H9 (cell line): ENCODE data around the gene TAF1C. TPM values are rescaled to one million over a fixed set of nuclear protein-coding genes. Genes with fewer than 3 reads are reported as not detected.

Source experiments
- DNase-seq: peaks from one replicate; pipeline ENCODE4 v3.0.0-alpha.2; 2017
- H2AFZ ChIP-seq: one replicate; pipeline ENCODE4 v1.6.1; 2013; ENCODE audit warnings: mild to moderate bottlenecking, low read length, control low read depth, moderate library complexity
- H2AK5ac ChIP-seq: 2 replicates; pipeline ENCODE4 v1.6.1; 2013; ENCODE audit warnings: low read length, control low read depth, mixed read lengths; ENCODE audit not compliant: insufficient read length
- H2BK120ac ChIP-seq: one replicate; pipeline ENCODE4 v1.6.1; 2013; ENCODE audit warnings: low read depth, mild to moderate bottlenecking, low read length, control low read depth, inconsistent platforms; ENCODE audit not compliant: poor library complexity, severe bottlenecking
- H2BK12ac ChIP-seq: 2 replicates; pipeline ENCODE4 v1.6.1; 2013; ENCODE audit warnings: low read length, control low read depth, mixed read lengths, low read depth; ENCODE audit not compliant: insufficient read length
- H2BK15ac ChIP-seq: 2 replicates; pipeline ENCODE4 v1.6.1; 2013; ENCODE audit warnings: low read depth, low read length, control low read depth
- H2BK20ac ChIP-seq: one replicate; pipeline ENCODE4 v1.6.1; 2013; ENCODE audit warnings: low read depth, mild to moderate bottlenecking, low read length, control low read depth, inconsistent platforms; ENCODE audit not compliant: poor library complexity, severe bottlenecking
- H2BK5ac ChIP-seq: 2 replicates; pipeline ENCODE4 v1.6.1; 2013; ENCODE audit warnings: low read length, control low read depth, mixed read lengths; ENCODE audit not compliant: insufficient read length
- H3K14ac ChIP-seq: 2 replicates; pipeline ENCODE4 v1.6.1; 2013; ENCODE audit warnings: low read length, control low read depth; ENCODE audit not compliant: insufficient read depth
- H3K18ac ChIP-seq: 2 replicates; pipeline ENCODE4 v1.6.1; 2013; ENCODE audit warnings: low read depth, mild to moderate bottlenecking, mixed read lengths, low read length, control low read depth; ENCODE audit not compliant: insufficient read length
- H3K23ac ChIP-seq: 2 replicates; pipeline ENCODE4 v1.6.1; 2013; ENCODE audit warnings: low read length, control low read depth, mixed read lengths, low read depth; ENCODE audit not compliant: insufficient read length
- H3K23me2 ChIP-seq: 2 replicates; pipeline ENCODE4 v1.6.1; 2013; ENCODE audit warnings: low read depth, mild to moderate bottlenecking, mixed read lengths, low read length, control low read depth; ENCODE audit not compliant: insufficient read length, poor library complexity, severe bottlenecking
- H3K27ac ChIP-seq: 2 replicates; pipeline ENCODE4 v1.5.1; 2013; ENCODE audit warnings: low read length, control low read depth, mixed read lengths, low read depth; ENCODE audit not compliant: insufficient read length
- H3K27me3 ChIP-seq: 2 replicates; pipeline ENCODE4 v1.6.1; 2013; ENCODE audit warnings: low read length, control low read depth, inconsistent platforms; ENCODE audit not compliant: insufficient read depth
- H3K4ac ChIP-seq: 2 replicates; pipeline ENCODE4 v1.6.1; 2013; ENCODE audit warnings: low read depth, mild to moderate bottlenecking, control low read depth, inconsistent platforms, low read length, moderate library complexity
- H3K4me1 ChIP-seq: 2 replicates; pipeline ENCODE4 v1.6.1; 2013; ENCODE audit warnings: low read length, control low read depth, inconsistent platforms; ENCODE audit not compliant: insufficient read depth
- H3K4me2 ChIP-seq: 2 replicates; pipeline ENCODE4 v1.6.1; 2013; ENCODE audit warnings: low read length, control low read depth, mixed read lengths; ENCODE audit not compliant: insufficient read length, insufficient read depth
- H3K56ac ChIP-seq: 2 replicates; pipeline ENCODE4 v1.6.1; 2013; ENCODE audit warnings: low read depth, mild to moderate bottlenecking, mixed read lengths, low read length, control low read depth; ENCODE audit not compliant: insufficient read length
- H3K79me1 ChIP-seq: 2 replicates; pipeline ENCODE4 v1.6.1; 2013; ENCODE audit warnings: low read depth, mild to moderate bottlenecking, moderate library complexity, low read length, control low read depth, inconsistent platforms; ENCODE audit not compliant: insufficient read depth, poor library complexity, severe bottlenecking
- H3K79me2 ChIP-seq: 2 replicates; pipeline ENCODE4 v1.6.1; 2013; ENCODE audit warnings: low read length, control low read depth, inconsistent platforms; ENCODE audit not compliant: insufficient read depth
- H3K9ac ChIP-seq: 2 replicates; pipeline ENCODE4 v1.6.1; 2013; ENCODE audit warnings: low read length, control low read depth, mixed read lengths; ENCODE audit not compliant: insufficient read length; ENCODE audit errors: extremely low read depth
- H3K9me3 ChIP-seq: one replicate; pipeline ENCODE4 v1.6.1; 2013; ENCODE audit warnings: low read depth, low read length, inconsistent platforms; ENCODE audit not compliant: control insufficient read depth
- H3T11ph ChIP-seq: one replicate; pipeline ENCODE4 v1.6.1; 2013; ENCODE audit warnings: mild to moderate bottlenecking, low read length, control low read depth, inconsistent platforms
- H4K20me1 ChIP-seq: one replicate; pipeline ENCODE4 v1.6.1; 2013; ENCODE audit not compliant: control insufficient read depth, insufficient read length, insufficient read depth
- H4K5ac ChIP-seq: 2 replicates; pipeline ENCODE4 v1.6.1; 2013; ENCODE audit warnings: low read depth, mild to moderate bottlenecking, mixed read lengths, low read length, control low read depth; ENCODE audit not compliant: insufficient read length
- H4K8ac ChIP-seq: replicated peaks from 2 replicates; pipeline ENCODE4 v1.6.1; 2013; ENCODE audit warnings: low read length, control low read depth, mixed read lengths, low read depth; ENCODE audit not compliant: insufficient read length
- H4K91ac ChIP-seq: 2 replicates; pipeline ENCODE4 v1.6.1; 2013; ENCODE audit warnings: low read depth, mild to moderate bottlenecking, moderate library complexity, mixed read lengths, low read length, control low read depth; ENCODE audit not compliant: insufficient read length
- H3K27ac Mint-ChIP-seq, 3 experiments: 2 replicates in 2 of 3; 3 replicates in 1 of 3; pipeline ENCODE4 v1.8.0; 2020 to 2021; ENCODE audit warnings: mixed read lengths in 3 of 3, mild to moderate bottlenecking in 1 of 3, moderate library complexity in 1 of 3
- H3K27me3 Mint-ChIP-seq: 2 replicates; pipeline ENCODE4 v1.8.0; 2021; ENCODE audit warnings: low read depth, mild to moderate bottlenecking, moderate library complexity, mixed read lengths
- H3K36me3 Mint-ChIP-seq, 3 experiments: 2 replicates in 2 of 3; 3 replicates in 1 of 3; pipeline ENCODE4 v1.8.0; 2020 to 2021; ENCODE audit warnings: low read depth in 3 of 3, mixed read lengths in 3 of 3; ENCODE audit not compliant: insufficient read depth in 1 of 3
- H3K4me1 Mint-ChIP-seq, 2 experiments: 2 replicates each; pipeline ENCODE4 v1.8.0; 2020; ENCODE audit warnings: mixed read lengths in 2 of 2
- H3K4me3 Mint-ChIP-seq, 2 experiments: 2 replicates in 1 of 2; 3 replicates in 1 of 2; pipeline ENCODE4 v1.8.0; 2020 to 2021; ENCODE audit warnings: mild to moderate bottlenecking in 2 of 2, mixed read lengths in 2 of 2, moderate library complexity in 1 of 2
- H3K9me3 Mint-ChIP-seq, 2 experiments: 2 replicates in 1 of 2; 3 replicates in 1 of 2; pipeline ENCODE4 v1.8.0; 2020; ENCODE audit warnings: mild to moderate bottlenecking in 2 of 2, mixed read lengths in 2 of 2, moderate library complexity in 1 of 2
- WGBS: extraction: QIAGEN DNeasy Blood & Tissue Kit; methylation state at CpG from one replicate; pipeline ENCODE4 v1.1.7; 2013; ENCODE audit warnings: missing lambda C conversion rate, low lambda C conversion rate, mixed read lengths; ENCODE audit not compliant: insufficient read length; ENCODE audit errors: extremely low coverage; 5-methylcytosine and 5-hydroxymethylcytosine counted together
- total RNA-seq: library from RNA; stranded (reverse); gene quantifications from 2 replicates; pipeline ENCODE4 v1.2.1, GENCODE V29; 2021
- TF ChIP-seq, protein P1 (sequence below): fragments of 200-600 bp; sonication (generic); conservative IDR thresholded peaks from 3 replicates; pipeline ENCODE4 v1.8.0; 2021; ENCODE audit warnings: antibody characterized with exemption, mild to moderate bottlenecking

TAF1C gene
- total RNA-seq, 1 experiment from 2014 or later: 78.6 TPM

DNA sequence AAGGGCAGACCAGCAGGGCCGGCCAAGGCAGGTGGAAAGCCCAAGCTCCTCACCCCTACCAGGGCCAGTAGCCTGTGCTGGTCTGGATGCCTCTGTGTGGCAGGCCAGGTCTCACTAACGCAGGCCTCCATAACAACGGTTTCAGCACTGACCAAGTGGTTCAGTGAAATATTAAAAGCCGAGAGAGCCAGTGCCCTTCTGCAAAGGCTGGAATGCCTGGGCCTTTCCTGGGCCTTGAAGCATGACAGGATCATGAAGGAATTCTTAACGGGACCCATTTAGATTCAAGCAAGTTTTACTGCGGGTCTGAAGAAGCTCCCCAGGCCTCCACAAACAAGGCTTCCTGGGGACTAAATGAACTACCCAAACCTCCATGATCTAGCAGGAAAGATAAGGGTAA, 20.4 kb upstream of the TAF1C start:
- Histone ChIP-seq H2BK120ac (no peak overlapping the region), H2BK15ac (no peak overlapping the region), H3K79me1 (no peaks in the 10 kb centered on the region), H2AFZ (no peak overlapping the region), H3K4me1 (no peaks in the 10 kb centered on the region), H3T11ph (no peak overlapping the region), H4K91ac (no peak overlapping the region), H2BK20ac (no peak overlapping the region), H4K5ac (no peak overlapping the region), H3K23me2 (no peaks in the 10 kb centered on the region), H3K27me3 (no peaks in the 10 kb centered on the region), H2AK5ac (no peak overlapping the region), H2BK5ac (no peak overlapping the region), H3K9me3 (no peaks in the 10 kb centered on the region), H3K23ac (no peak overlapping the region), H2BK12ac (no peak overlapping the region), H3K56ac (no peak overlapping the region), H3K18ac (no peak overlapping the region), H3K14ac (no peak overlapping the region; the same call in 1 of the 2 replicates), H4K20me1 (no peaks in the 10 kb centered on the region), H3K4me2 (no peak overlapping the region), H3K27ac (no peak overlapping the region), H3K79me2 (no peaks in the 10 kb centered on the region), H3K9ac (no peak overlapping the region), H3K4ac (no peak overlapping the region), H4K8ac (no peak overlapping the region)
- Mint-ChIP-seq H3K27ac (0 out of 7 replicates have a peak overlapping the region, but pooled peaks of 1 of the 3 experiments have one; percentile 44), H3K27me3 (peaks cover 3% of the 10 kb centered on the region), H3K4me3 (no peak overlapping the region), H3K9me3 (no peaks in the 10 kb centered on the region), H3K4me1 (peaks cover 5 to 7% of the 10 kb centered on the region in 2 experiments), H3K36me3 (no peaks in the 10 kb centered on the region)
- TF ChIP-seq, protein P1, sequence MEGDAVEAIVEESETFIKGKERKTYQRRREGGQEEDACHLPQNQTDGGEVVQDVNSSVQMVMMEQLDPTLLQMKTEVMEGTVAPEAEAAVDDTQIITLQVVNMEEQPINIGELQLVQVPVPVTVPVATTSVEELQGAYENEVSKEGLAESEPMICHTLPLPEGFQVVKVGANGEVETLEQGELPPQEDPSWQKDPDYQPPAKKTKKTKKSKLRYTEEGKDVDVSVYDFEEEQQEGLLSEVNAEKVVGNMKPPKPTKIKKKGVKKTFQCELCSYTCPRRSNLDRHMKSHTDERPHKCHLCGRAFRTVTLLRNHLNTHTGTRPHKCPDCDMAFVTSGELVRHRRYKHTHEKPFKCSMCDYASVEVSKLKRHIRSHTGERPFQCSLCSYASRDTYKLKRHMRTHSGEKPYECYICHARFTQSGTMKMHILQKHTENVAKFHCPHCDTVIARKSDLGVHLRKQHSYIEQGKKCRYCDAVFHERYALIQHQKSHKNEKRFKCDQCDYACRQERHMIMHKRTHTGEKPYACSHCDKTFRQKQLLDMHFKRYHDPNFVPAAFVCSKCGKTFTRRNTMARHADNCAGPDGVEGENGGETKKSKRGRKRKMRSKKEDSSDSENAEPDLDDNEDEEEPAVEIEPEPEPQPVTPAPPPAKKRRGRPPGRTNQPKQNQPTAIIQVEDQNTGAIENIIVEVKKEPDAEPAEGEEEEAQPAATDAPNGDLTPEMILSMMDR: no peak
- DNase-seq: no peak
- no CpG with 5 or more reads among the region's 6 CpGs for WGBS
